Osteoblast (primary cell): Measurements from ENCODE around the gene VGLL4. TPM values are rescaled to one million over a fixed set of nuclear protein-coding genes. Genes with fewer than 3 reads are reported as not detected.

Source experiments
- DNase-seq: peaks from one replicate; pipeline ENCODE4 v3.0.0; 2011; ENCODE audit warnings: low spot score, mixed read lengths; ENCODE audit not compliant: insufficient read length; ENCODE audit errors: missing footprints
- H2AFZ ChIP-seq: 2 replicates; pipeline ENCODE4 v1.6.0; 2011; ENCODE audit warnings: mild to moderate bottlenecking, low read length
- H3K27ac ChIP-seq: 2 replicates; pipeline ENCODE4 v1.5.1; 2011; ENCODE audit warnings: mild to moderate bottlenecking, low read depth, low read length, moderate library complexity
- H3K27me3 ChIP-seq: 2 replicates; pipeline ENCODE4 v1.6.0; 2012; ENCODE audit warnings: mild to moderate bottlenecking, control low read depth, inconsistent platforms, low read length, moderate library complexity; ENCODE audit not compliant: insufficient read depth
- H3K36me3 ChIP-seq: 2 replicates; pipeline ENCODE4 v1.5.1; 2011; ENCODE audit warnings: mild to moderate bottlenecking, low read length, control low read depth, moderate library complexity; ENCODE audit not compliant: insufficient read depth
- H3K4me1 ChIP-seq: 2 replicates; pipeline ENCODE4 v1.5.1; 2011; ENCODE audit warnings: mild to moderate bottlenecking, low read length, control low read depth, moderate library complexity; ENCODE audit not compliant: insufficient read depth
- H3K4me2 ChIP-seq: 2 replicates; pipeline ENCODE4 v1.6.0; 2011; ENCODE audit warnings: mild to moderate bottlenecking, low read length; ENCODE audit not compliant: insufficient read depth
- H3K4me3 ChIP-seq: fragments of 200-600 bp; sonication (generic); 3 replicates; pipeline ENCODE4 v1.5.1; 2012; ENCODE audit warnings: mild to moderate bottlenecking, low read length, inconsistent platforms; ENCODE audit not compliant: insufficient read depth
- H3K79me2 ChIP-seq: 2 replicates; pipeline ENCODE4 v1.6.0; 2012; ENCODE audit warnings: mild to moderate bottlenecking, low read length, control low read depth, inconsistent platforms; ENCODE audit not compliant: insufficient read depth
- H3K9me3 ChIP-seq: 2 replicates; pipeline ENCODE4 v1.5.1; 2011; ENCODE audit warnings: low read depth, low read length, control low read depth
- H4K20me1 ChIP-seq: 2 replicates; pipeline ENCODE4 v1.6.0; 2012; ENCODE audit warnings: mild to moderate bottlenecking, low read length, control low read depth; ENCODE audit not compliant: insufficient read depth
- total RNA-seq: library from RNA; depleted of rRNA; stranded (reverse); fragments of >200 nt; gene quantifications from 2 replicates; pipeline ENCODE4 v1.2.3, GENCODE V29; 2012
- TF ChIP-seq, protein P1 (sequence below): IDR thresholded peaks from 2 replicates; pipeline ENCODE4 v1.5.1; 2011; ENCODE audit warnings: mild to moderate bottlenecking, low read depth, low read length, moderate library complexity; ENCODE audit errors: extremely low read depth

The VGLL4 gene
- total RNA-seq, 1 donor = 68.8 TPM

DNA sequence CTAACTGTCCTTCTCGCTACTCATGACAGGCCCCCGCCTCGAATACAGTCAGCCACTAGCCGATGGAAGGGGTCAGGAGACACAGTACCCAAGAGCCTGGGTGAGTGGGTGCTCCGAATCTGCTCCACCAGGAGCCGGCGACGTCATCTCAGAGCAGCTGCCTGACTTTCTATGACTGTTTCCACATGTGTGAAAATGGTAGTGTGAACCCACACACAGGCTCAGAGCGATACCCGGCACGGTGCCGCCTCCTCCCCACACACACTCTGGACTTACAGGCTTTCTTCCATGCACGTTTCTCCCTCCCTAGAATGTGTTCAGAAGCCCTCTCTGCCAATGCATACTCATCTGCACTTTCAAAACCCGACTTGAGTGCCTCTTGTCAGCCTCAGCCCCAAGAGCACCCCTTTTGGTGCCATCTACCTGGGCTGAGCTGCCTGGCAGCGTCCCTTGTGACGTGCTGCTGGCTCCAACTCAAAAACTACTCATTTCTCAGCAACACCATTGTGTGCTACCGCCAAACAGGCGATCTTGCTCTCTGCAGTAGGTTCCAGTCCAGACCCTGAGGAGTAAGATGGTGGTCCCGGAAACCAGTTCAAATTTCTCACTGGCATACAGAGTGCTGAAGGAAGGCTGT lies 29.7 kb downstream of the VGLL4 start:
- Histone ChIP-seq H3K4me2 (no peak overlapping the region), H3K36me3 (no peaks in the 10 kb centered on the region), H2AFZ (no peak overlapping the region), H3K9me3 (no peaks in the 10 kb centered on the region), H3K4me1 (peaks cover 48% of the 10 kb centered on the region), H3K27ac (peak overlapping the region; percentile 57), H3K4me3 (no peak overlapping the region), H3K79me2 (peaks cover 100% of the 10 kb centered on the region), H3K27me3 (no peaks in the 10 kb centered on the region), H4K20me1 (peaks cover 47% of the 10 kb centered on the region)
- TF ChIP-seq, protein P1, sequence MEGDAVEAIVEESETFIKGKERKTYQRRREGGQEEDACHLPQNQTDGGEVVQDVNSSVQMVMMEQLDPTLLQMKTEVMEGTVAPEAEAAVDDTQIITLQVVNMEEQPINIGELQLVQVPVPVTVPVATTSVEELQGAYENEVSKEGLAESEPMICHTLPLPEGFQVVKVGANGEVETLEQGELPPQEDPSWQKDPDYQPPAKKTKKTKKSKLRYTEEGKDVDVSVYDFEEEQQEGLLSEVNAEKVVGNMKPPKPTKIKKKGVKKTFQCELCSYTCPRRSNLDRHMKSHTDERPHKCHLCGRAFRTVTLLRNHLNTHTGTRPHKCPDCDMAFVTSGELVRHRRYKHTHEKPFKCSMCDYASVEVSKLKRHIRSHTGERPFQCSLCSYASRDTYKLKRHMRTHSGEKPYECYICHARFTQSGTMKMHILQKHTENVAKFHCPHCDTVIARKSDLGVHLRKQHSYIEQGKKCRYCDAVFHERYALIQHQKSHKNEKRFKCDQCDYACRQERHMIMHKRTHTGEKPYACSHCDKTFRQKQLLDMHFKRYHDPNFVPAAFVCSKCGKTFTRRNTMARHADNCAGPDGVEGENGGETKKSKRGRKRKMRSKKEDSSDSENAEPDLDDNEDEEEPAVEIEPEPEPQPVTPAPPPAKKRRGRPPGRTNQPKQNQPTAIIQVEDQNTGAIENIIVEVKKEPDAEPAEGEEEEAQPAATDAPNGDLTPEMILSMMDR = no peak
- DNase-seq = peak; percentile 25

DNA sequence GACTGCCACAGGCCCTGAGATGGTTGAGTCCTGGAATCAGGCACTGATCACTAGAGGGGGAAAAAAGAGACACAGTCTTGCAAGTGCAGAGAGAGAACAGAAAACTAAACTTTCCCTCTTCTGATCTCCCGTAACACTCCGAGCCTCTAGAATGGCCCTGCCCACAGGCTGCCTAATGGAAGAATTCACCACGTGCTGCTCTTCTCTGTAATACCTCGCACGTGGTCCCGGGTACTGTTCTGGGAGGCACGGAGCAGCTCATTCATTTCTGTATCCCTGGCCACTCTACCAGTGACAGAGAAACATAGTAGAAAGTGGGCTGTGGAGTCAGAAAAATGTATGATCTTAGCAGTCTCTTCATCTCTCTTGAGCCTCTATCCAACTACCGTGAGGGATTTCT lies 30.4 kb downstream of the VGLL4 start:
- H3K36me3 ChIP-seq = no peaks in the 10 kb centered on the region
- TF ChIP-seq, protein P1 = no peak
- no peak overlapping the region for H3K4me2 ChIP-seq
- DNase-seq = no peak
- no peaks in the 10 kb centered on the region for H3K27me3 ChIP-seq
- peaks cover 54% of the 10 kb centered on the region for H3K4me1 ChIP-seq
- H2AFZ ChIP-seq = no peak overlapping the region
- H3K9me3 ChIP-seq = no peaks in the 10 kb centered on the region
- H4K20me1 ChIP-seq = peaks cover 42% of the 10 kb centered on the region
- H3K27ac ChIP-seq = peak overlapping the region; percentile 57
- no peak overlapping the region for H3K4me3 ChIP-seq
- peaks cover 100% of the 10 kb centered on the region for H3K79me2 ChIP-seq

DNA sequence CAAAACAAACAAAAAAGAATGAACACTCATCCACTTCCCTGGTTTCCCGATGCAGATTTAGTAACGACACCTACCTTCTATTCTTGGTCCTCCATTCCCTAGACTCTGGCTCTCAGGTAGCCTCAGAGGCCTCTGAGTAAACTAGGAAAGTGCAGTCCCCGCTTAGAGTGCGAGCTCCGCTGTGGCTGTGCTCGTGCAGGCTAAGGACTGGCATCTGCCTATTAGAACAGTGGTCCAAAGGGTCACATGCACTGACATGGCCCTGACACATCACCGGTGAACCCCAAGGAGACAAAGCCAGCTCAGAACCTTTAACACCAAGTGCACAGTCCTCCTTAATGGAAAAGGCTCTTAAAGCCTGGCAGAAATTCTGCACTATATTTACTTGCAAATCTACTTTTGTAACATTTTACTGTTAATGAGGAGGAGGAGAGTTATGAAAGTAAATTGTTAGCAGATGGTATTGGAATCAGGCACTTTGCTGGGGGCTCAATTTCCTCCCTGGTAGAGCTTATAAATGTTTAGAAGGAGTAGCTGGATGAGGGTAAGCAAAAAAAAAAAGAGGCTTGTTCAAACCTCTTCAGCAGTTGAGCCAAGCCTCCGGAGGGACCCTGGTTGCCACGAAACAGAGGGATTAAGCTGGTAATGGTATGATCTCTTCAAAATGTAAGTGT lies 31.1 kb downstream of the VGLL4 start:
- H3K79me2 ChIP-seq = peaks cover 100% of the 10 kb centered on the region
- no peaks in the 10 kb centered on the region for H3K9me3 ChIP-seq
- peak overlapping the region; percentile 57 for H3K27ac ChIP-seq
- H2AFZ ChIP-seq = no peak overlapping the region
- no peaks in the 10 kb centered on the region for H3K36me3 ChIP-seq
- no peak overlapping the region for H3K4me3 ChIP-seq
- DNase-seq = peak; percentile 36
- H3K4me2 ChIP-seq = no peak overlapping the region
- no peaks in the 10 kb centered on the region for H3K27me3 ChIP-seq
- peaks cover 39% of the 10 kb centered on the region for H4K20me1 ChIP-seq
- TF ChIP-seq, protein P1 = no peak
- peaks cover 61% of the 10 kb centered on the region for H3K4me1 ChIP-seq

DNA sequence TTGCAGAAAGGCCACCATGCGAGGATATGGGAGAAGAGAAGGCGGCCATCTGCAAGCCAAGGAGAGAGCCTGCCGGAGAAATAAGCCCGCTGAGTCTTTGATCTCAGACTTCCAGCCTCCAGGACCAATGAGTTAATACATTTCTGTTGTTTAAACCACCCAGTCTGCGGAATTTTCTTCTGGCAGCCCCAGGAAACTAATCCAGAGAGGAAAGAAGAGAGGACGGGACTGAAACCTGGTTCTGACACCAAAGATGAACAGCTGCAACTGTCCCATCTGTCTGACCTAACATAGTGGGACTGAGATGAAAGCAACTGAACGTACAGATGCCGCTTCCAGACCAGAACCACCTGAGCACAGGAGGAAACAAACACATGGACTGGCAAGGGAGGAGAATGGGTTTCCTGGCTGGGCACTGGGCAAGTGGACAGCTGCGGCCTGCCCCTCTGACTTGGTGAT lies 32.3 kb downstream of the VGLL4 start:
- H3K4me1 ChIP-seq = peaks cover 59% of the 10 kb centered on the region
- no peak overlapping the region for H3K4me3 ChIP-seq

More for the DNA sequence above, 32.3 kb downstream of the VGLL4 start:
- no peak overlapping the region for H3K4me2 ChIP-seq
- H4K20me1 ChIP-seq = peaks cover 29% of the 10 kb centered on the region
- H3K27ac ChIP-seq = peak overlapping the region; percentile 95
- no peaks in the 10 kb centered on the region for H3K27me3 ChIP-seq
- no peaks in the 10 kb centered on the region for H3K9me3 ChIP-seq
- peaks cover 99% of the 10 kb centered on the region for H3K79me2 ChIP-seq
- no peak for DNase-seq
- H3K36me3 ChIP-seq = peaks cover 1% of the 10 kb centered on the region
- TF ChIP-seq, protein P1 = no peak
- H2AFZ ChIP-seq = no peak overlapping the region
